Choroid plexus epithelial cell (primary cell): ENCODE results near the gene PRDM2.

Experiments used
- DNase-seq: peaks from one replicate; pipeline ENCODE4 v3.0.0-alpha.2; 2010; ENCODE audit warnings: low read depth
- H3K4me3 ChIP-seq: 2 replicates; pipeline ENCODE4 v1.5.1; 2011; ENCODE audit warnings: low read depth, mild to moderate bottlenecking, control low read depth, low read length, moderate library complexity
- TF ChIP-seq, protein P1 (sequence below): conservative IDR thresholded peaks from 2 replicates; pipeline ENCODE4 v1.5.1; 2011; ENCODE audit warnings: low read depth, mild to moderate bottlenecking, control low read depth, inconsistent platforms, low read length, moderate library complexity

The PRDM2 gene

DNA sequence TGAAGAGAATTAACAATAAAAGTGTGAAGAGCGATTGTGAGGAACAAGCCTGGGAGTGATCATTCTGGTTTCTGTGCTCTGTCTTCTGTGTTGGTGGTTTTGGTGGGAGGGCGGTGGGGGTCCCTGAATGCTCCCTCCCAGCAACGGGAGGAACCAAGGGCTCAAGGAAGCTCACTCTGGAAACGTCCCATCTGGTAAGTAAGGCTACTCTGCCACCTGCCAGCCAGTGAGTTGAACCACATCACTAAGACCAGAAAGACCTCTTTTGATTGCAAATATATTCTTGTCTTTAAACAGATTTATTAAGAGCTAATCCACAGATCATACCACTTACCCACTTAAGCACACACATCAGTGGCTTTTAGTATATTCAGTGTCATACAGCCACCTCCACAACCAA, 125.0 kb downstream of the PRDM2 start:
- peak; percentile 28 for DNase-seq

DNA sequence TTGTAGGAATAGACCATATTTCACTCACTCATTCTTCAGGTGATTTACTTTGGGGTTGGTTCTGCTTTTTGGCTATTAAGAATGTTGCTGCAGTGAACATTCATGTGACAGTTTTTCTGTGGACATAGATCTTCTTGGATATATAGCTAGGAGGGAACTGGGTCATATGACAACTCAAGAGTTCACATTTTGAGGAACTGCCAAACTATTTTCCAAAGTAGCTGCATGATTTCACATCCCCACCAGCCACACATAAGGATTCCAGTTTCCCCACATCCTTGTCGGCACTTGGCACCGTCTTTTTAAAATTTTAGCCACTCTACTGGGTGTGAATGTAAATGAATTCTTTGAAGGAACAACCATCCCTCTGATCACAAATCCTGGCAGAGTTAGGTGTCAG, 126.0 kb downstream of the PRDM2 start:
- H3K4me3 ChIP-seq: no peak overlapping the region
- no peak for DNase-seq
- TF ChIP-seq, protein P1, sequence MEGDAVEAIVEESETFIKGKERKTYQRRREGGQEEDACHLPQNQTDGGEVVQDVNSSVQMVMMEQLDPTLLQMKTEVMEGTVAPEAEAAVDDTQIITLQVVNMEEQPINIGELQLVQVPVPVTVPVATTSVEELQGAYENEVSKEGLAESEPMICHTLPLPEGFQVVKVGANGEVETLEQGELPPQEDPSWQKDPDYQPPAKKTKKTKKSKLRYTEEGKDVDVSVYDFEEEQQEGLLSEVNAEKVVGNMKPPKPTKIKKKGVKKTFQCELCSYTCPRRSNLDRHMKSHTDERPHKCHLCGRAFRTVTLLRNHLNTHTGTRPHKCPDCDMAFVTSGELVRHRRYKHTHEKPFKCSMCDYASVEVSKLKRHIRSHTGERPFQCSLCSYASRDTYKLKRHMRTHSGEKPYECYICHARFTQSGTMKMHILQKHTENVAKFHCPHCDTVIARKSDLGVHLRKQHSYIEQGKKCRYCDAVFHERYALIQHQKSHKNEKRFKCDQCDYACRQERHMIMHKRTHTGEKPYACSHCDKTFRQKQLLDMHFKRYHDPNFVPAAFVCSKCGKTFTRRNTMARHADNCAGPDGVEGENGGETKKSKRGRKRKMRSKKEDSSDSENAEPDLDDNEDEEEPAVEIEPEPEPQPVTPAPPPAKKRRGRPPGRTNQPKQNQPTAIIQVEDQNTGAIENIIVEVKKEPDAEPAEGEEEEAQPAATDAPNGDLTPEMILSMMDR: no peak

More for the DNA sequence above, 125.0 kb downstream of the PRDM2 start:
- TF ChIP-seq, protein P1: peak; percentile 41
- no peak overlapping the region for H3K4me3 ChIP-seq

DNA sequence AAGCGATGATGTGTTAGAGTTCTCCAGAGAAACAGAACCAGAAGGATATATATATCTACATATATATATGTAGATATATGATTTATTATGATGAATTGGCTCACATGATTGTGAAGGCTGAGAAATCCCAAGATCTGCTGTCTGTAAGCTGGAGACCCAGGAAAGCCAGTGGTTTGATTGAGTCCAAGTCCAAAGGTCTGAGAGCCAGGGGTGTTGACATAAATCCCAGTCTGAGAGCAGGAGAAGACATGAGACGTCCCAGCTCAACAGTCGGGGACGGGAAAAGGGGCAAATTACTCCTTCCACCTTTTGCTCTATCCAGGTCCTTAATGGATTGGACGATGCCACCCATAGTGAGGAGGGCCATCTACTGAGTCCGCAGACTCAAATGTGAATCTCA, 126.6 kb downstream of the PRDM2 start:
- no peak for DNase-seq
- H3K4me3 ChIP-seq: no peak overlapping the region

DNA sequence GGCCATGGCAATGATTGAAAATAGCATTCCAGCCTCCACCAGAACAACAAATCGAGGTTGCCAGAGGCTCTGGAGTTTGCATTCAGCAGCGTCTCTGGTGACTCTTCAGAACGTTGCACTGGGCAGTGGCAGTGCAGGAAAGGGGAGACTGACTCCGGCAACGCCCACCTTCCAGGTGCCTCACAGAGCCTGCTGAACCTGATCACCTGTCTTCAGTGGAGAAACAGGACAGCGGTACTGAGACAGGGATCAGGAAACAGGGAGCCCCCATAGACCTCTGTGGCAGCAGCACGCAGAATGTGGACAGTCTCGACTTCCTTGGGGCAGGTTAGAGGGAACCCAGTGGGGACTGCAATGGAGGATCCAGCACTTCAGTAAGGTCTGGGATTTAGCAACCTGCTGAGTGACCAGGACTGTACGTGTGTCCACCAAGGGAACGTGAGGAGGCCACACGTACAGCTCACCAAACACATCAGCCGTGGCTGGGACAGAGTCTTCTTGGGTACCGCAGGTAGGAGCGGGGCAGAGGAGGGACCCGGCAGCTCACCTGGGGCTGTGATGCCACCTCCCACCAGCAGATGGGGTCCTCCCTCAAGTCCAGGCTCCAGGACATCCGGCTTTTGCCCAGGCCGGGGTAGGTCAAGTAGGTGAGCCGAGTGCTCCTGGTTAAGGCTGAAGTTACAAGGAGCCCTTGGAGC, 128.6 kb downstream of the PRDM2 start:
- DNase-seq: peak; percentile 16
- TF ChIP-seq, protein P1: peak; percentile 60
- H3K4me3 ChIP-seq: no peak overlapping the region

More for the DNA sequence above, 126.6 kb downstream of the PRDM2 start:
- TF ChIP-seq, protein P1: no peak

DNA sequence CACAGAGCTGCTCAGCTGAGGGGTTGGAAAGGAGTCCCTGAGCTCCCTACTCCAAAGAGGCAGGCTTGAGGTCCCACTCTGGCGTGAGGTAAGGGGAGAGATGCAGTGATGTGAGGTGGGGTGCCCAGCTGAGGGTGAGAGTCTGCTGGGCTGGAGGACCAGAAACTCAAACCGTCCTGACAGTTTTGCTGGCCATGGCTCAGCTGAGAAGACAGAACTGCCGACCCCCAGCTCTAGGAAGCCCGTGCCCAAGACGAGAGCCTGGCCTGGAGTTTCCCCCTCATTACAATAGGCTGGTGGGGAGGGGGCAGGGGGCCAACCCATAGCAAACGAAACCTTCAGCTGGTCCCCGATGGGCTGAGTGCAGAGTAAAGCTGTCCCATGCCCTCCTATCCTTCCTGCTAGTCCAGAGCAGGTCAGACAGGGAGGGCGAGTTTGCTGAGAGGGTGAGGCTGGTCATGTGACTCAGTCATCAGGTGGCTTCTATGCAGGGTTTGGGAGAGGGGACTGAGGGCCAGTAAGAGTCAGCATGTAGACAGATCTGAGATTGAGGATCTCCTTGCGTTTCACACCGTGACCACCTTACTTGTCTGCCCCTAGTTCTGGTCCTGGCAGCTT, 129.3 kb downstream of the PRDM2 start:
- no peak for DNase-seq
- H3K4me3 ChIP-seq: no peak overlapping the region
- TF ChIP-seq, protein P1: no peak

DNA sequence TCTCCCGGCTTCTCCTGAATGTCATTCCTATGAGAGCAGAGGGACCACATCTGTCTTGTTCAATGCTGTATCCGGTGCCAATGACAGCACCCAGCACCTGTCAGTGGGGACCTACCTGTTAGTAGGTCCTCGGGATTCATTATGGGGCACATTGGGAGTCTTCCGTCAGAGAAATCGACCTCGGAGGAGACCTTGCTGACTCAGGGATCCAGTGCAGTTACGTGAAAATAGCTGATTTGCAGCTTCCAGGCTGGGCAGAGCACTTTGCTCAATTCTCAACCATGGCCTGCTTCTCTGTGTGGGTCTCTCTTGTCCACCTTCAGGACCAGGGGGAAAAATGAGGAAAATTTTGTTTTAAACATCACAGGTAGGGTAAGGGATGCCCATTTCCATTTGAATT, 130.2 kb downstream of the PRDM2 start:
- DNase-seq: no peak
- TF ChIP-seq, protein P1: no peak
- H3K4me3 ChIP-seq: no peak overlapping the region
